GM21360 (cell line): Measurements from ENCODE around the gene CEACAM6.
"Not testable (repeated sequence)": the region's sequence is repeated elsewhere in the genome, so short reads cannot be mapped to it uniquely, and the experiment has no call there.

Source experiments
- ATAC-seq: cut with Tn5 transposase; IDR thresholded peaks from one replicate; pipeline ENCODE4 v1.9.1; 2021; ENCODE audit warnings: mild to moderate bottlenecking, moderate library complexity; ENCODE audit not compliant: unreplicated experiment

The CEACAM6 gene

DNA sequence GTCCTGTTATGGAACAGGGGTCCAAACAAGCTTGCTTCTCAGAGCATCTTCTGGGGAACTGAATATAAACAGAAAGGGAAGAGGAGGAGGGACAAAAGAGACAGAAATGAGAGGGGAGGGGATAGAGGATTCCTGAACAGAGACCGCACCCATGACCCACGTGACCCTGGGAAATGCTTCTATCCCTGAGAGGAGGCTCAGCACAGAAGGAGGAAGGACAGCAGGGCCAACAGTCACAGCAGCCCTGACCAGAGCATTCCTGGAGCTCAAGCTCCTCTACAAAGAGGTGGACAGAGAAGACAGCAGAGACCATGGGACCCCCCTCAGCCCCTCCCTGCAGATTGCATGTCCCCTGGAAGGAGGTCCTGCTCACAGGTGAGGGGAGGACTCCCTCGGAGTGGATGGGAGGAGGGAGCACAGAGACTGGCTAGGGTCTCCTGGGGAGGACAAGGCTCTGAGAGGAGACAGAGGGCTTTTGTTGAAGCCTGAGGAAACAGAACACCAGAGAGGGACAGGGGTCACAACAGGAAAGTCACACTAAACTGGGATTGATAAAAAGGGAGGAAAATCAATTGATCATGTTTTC, at the start of gene CEACAM6:
TSS of gene CEACAM6 (plus strand) at position 203 of the 586 bp plus-strand sequence. CDS start at position 312, 109 bp downstream.
- no peak for ATAC-seq

- no peak for ATAC-seq
Measured at GRCh38 chr19:41706741-41707501, 48.4 kb upstream of the CEACAM6 start.

- no peak for ATAC-seq
Measured at GRCh38 chr19:41707502-41707812, 47.9 kb upstream of the CEACAM6 start.

GRCh38 chr19:41707871-41708371, 47.4 kb upstream of the CEACAM6 start:
- ATAC-seq, result no peak

- no peak for ATAC-seq
Measured at GRCh38 chr19:41708481-41708880, 46.8 kb upstream of the CEACAM6 start, which contains the start of gene CEACAM5. TSS of gene CEACAM5 (plus strand) at chr19:41708626. CDS start at chr19:41708732, 106 bp downstream.

DNA sequence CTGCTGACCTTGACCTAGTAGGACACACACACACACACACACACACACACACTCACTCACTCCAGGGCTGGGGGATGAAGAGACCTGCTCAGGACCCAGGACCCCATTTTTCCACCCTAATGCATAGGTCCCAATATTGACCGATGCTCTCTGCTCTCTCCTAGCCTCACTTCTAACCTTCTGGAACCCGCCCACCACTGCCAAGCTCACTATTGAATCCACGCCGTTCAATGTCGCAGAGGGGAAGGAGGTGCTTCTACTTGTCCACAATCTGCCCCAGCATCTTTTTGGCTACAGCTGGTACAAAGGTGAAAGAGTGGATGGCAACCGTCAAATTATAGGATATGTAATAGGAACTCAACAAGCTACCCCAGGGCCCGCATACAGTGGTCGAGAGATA, 45.8 kb upstream of the CEACAM6 start:
- not testable (repeated sequence) for ATAC-seq

- ATAC-seq, result no peak
Measured at GRCh38 chr19:41709951-41710645, 45.2 kb upstream of the CEACAM6 start.

DNA sequence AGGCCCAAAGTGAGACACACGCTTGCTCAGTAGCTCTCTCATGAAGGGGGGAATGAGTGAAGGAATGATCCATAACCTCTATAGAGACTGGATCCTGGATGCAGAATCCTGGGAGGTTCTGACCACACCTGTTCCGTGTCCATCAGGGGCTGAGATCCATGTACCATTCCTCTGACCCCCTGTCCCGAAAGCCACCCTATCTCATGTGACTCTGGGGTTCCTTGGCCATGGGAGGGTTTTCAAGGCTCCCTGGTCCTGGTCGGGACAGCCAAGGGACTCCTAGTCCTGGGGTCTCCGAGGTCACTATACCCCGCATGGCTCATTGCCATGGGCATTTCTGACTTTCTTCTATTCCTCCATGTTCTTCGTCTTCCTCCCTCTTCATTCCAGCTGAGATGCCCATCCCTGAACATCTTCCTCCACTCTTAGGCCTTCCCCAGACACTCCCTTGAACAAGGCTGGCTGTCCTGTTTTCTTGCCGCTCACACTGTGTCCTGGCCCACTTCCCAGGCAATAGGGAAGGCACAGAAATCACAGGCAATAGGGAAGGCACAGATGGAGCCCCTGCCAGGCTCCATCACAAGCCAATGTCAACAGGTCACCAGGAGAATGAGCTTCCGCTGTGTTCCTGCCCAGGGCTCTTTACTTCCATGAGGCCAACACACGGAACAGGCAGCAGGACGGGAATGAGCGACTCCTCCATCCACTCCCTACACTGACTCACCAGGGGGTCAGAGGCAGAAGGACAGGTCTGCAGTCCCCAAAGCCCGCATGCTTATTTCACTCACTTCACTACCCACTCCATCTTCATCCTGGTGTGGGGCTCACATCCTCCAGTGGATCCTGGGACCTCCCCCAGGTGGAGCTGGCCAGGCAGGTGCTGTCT, 43.7 kb upstream of the CEACAM6 start:
- no peak for ATAC-seq

DNA sequence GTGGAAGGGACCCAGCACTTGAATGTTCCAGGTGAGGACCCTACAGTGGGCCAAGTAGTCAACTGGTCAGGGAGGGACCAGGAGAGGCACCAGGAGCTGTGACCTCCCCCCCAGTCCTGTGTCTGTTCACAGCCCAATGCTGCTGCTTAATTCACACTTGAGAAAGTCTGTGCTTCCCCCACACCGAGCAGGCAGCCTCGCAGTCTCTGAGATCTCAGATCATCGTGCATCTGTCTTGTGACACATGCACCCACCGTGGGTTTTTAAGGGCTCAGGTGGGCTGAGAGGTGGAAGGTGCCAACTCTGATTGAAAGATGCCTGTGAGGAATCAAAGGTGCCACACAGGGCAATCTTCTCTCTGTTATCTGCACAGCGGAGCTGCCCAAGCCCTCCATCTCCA, 40.7 kb upstream of the CEACAM6 start:
- no peak for ATAC-seq

DNA sequence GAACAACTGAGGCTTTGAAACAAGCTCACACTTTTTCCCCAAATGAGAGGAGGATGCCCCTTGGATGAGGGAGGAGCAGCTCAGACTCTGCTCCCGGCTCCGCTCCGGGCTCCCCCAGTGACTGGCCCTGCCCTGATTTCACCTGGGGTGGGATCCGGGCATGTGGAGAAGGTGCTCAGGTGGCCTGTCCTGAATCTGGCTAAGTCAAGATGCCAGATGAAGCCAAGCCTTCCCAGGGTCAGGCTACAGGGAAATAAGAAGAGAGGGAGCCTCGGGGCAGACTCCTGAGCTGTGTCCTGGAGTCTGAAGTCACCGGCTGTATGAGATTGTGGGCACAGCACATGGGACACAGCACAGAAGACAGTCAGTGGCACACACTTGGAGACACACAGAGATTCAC, 36.6 kb upstream of the CEACAM6 start:
- no peak for ATAC-seq

DNA sequence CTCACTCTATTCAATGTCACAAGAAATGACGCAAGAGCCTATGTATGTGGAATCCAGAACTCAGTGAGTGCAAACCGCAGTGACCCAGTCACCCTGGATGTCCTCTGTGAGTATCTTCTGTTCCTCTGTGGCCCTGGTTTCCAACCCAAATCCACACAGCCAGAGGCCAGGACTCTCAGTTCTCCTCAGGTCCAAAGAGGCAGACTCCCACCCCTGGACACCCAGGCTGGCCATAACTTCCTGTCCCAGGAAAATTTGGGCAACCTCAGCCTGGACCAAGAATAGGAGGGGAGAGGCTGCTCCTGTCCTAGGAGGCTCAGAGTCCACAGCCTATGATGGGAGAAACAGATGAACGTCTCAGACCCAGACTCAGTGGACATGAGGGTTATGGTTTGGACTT, 35.2 kb upstream of the CEACAM6 start:
- ATAC-seq, result no peak

- ATAC-seq, result no peak
Measured at GRCh38 chr19:41726493-41726892, 28.8 kb upstream of the CEACAM6 start.

DNA sequence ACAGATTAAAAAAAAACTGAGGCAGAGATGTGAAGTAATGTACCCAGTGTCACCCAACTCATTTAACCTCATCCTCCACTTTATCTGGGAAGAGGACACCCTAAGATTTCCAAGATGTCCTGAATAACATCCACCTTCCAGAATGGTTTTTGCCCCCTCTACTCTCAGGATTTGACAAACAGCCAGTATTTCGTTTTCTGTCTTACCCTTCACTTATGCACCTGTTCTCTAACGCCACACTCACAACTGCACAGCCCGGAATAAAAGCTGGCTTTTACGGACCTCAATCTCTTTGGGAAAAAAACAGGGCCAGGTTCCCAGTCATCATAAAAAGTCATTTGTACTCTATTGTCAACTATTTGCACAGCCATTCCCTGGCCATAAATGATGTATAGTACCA, 21.2 kb upstream of the CEACAM6 start:
- no peak for ATAC-seq

GRCh38 chr19:41734585-41734984, 20.7 kb upstream of the CEACAM6 start:
- no peak for ATAC-seq

DNA sequence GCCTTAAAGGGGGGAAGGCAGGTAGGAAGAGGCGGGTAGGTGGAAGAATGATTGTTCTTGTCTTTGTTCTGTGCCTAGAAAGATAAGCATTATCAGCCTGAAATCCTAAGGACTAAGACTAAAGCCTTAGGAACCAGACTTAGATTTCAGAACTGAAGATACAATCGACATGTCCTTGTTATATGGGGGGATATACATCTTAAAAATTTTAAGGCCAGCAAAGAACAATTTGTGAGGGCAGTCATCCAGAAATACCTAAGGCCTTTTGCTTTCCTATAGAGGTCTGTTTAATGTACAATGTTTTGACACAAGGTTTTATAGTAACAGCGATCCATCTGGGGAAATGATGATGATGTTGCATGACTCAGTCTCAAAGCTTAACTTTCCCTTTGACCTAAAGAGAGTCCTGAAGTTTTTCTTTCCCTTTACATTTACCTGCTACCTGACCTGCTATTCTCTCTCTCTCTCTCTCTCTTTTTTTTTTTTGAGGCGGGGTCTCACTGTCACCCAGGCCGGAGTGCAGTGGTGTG, 20.2 kb upstream of the CEACAM6 start:
- no peak for ATAC-seq

DNA sequence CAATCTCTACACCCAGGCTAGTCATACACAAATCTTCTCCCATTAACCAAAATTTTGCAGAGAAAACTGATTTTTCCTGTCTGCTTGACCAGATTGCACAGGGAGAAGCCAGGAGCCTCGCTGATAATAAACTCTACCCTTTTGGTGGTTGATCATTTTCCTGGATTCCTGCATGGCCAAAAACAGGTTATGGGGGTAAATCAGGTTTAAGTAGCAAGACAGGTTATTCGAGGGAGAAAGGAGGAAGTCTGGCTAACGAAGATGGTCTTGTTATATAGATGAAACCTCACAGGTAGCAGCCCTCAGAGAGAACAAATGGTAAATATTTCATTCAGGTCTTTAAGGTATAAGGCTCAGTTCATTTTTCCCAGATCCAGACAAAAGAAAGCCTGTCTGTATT, 16.0 kb upstream of the CEACAM6 start:
- ATAC-seq, result no peak

- no peak for ATAC-seq
Measured at GRCh38 chr19:41740415-41741243, 14.7 kb upstream of the CEACAM6 start.

GRCh38 chr19:41741244-41741554, 14.1 kb upstream of the CEACAM6 start:
- no peak for ATAC-seq

GRCh38 chr19:41744850-41745249, 10.5 kb upstream of the CEACAM6 start:
- ATAC-seq, result no peak

DNA sequence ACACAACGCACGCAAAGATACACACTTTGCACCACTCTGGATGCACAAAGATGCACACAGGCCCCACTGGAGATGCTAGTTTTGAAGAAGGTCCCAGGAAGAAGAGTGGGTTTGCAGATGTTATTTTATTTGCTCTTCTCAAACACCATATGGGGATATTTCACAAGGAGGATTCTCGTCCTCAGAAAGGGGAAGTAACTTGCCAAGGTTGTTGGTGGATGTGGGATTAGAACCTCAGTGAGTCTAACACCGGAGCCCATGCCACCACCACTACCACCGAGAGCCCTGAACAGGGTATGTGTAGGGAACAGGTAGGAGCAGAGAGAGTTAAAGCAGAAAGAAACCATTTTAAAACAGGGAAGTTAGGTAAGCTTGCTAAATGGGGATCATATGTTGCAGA, 9.6 kb upstream of the CEACAM6 start:
- no peak for ATAC-seq
